Measurements from ENCODE around the gene CDC26. TPM values are rescaled to one million over a fixed set of nuclear protein-coding genes. Genes with fewer than 3 reads are reported as not detected.
"Not testable (repeated sequence)": the region's sequence is repeated elsewhere in the genome, so short reads cannot be mapped to it uniquely, and the experiment has no call there.

The CDC26 gene
- total RNA-seq, 2 donors from 2014 or later, result 47.0 to 47.9 TPM

- Mint-ChIP-seq H3K27ac (no peak overlapping the region), H3K27me3 (no peaks in the 10 kb centered on the region), H3K9me3 (no peaks in the 10 kb centered on the region), H3K36me3 (ENCODE audit: low read depth) (no peaks in the 10 kb centered on the region), H3K4me3 (no peak overlapping the region), H3K4me1 (peaks cover 7% of the 10 kb centered on the region)
- peak; percentile 57 for ATAC-seq (replicated peaks)
Measured at GRCh38 chr9:113238202-113238858, 37.0 kb downstream of the CDC26 start.

- H3K4me3 Mint-ChIP-seq, result no peak overlapping the region
- no peak overlapping the region for H3K27ac Mint-ChIP-seq
- no peaks in the 10 kb centered on the region for H3K36me3 Mint-ChIP-seq (ENCODE audit: low read depth)
- peaks cover 14% of the 10 kb centered on the region for H3K4me1 Mint-ChIP-seq
- ATAC-seq (replicated peaks), result no peak
- H3K27me3 Mint-ChIP-seq, result no peaks in the 10 kb centered on the region
- H3K9me3 Mint-ChIP-seq, result no peaks in the 10 kb centered on the region
Measured at GRCh38 chr9:113237026-113237425, 38.3 kb downstream of the CDC26 start.

GRCh38 chr9:113235701-113236255, 39.6 kb downstream of the CDC26 start:
- Mint-ChIP-seq H3K27ac (peak overlapping the region; percentile 47), H3K4me1 (peaks cover 14% of the 10 kb centered on the region)
- H3K36me3 Mint-ChIP-seq (ENCODE audit: low read depth); ATAC-seq (replicated peaks); H3K27me3 Mint-ChIP-seq; H3K4me3 Mint-ChIP-seq; H3K9me3 Mint-ChIP-seq: not testable (repeated sequence)

- ATAC-seq (replicated peaks), result no peak
- no peaks in the 10 kb centered on the region for H3K36me3 Mint-ChIP-seq (ENCODE audit: low read depth)
- H3K4me3 Mint-ChIP-seq, result no peak overlapping the region
- H3K27ac Mint-ChIP-seq, result no peak overlapping the region
- H3K4me1 Mint-ChIP-seq, result peaks cover 15% of the 10 kb centered on the region
- H3K27me3 Mint-ChIP-seq, result no peaks in the 10 kb centered on the region
- no peaks in the 10 kb centered on the region for H3K9me3 Mint-ChIP-seq
Measured at GRCh38 chr9:113231701-113232100, 43.7 kb downstream of the CDC26 start.

- Mint-ChIP-seq H3K4me1 (peaks cover 12% of the 10 kb centered on the region), H3K27ac (no peak overlapping the region), H3K4me3 (no peak overlapping the region), H3K36me3 (ENCODE audit: low read depth) (peaks cover 9% of the 10 kb centered on the region), H3K9me3 (no peaks in the 10 kb centered on the region), H3K27me3 (no peaks in the 10 kb centered on the region)
- no peak for ATAC-seq (replicated peaks)
Measured at GRCh38 chr9:113228130-113228665, 47.2 kb downstream of the CDC26 start.

- Mint-ChIP-seq H3K27me3 (no peaks in the 10 kb centered on the region), H3K36me3 (ENCODE audit: low read depth) (peaks cover 9% of the 10 kb centered on the region), H3K9me3 (no peaks in the 10 kb centered on the region), H3K4me3 (no peak overlapping the region), H3K27ac (no peak overlapping the region), H3K4me1 (peaks cover 7% of the 10 kb centered on the region)
- no peak for ATAC-seq (replicated peaks)
Measured at GRCh38 chr9:113227436-113227835, 47.9 kb downstream of the CDC26 start.

GRCh38 chr9:113223963-113224362, 51.4 kb downstream of the CDC26 start:
- no peak for ATAC-seq (replicated peaks)
- Mint-ChIP-seq H3K4me1 (peaks cover 21% of the 10 kb centered on the region), H3K27me3 (no peaks in the 10 kb centered on the region), H3K27ac (no peak overlapping the region), H3K4me3 (no peak overlapping the region), H3K36me3 (ENCODE audit: low read depth) (peaks cover 30% of the 10 kb centered on the region), H3K9me3 (no peaks in the 10 kb centered on the region)

GRCh38 chr9:113222482-113222841, 52.9 kb downstream of the CDC26 start:
- peaks cover 19% of the 10 kb centered on the region for H3K4me1 Mint-ChIP-seq
- H3K9me3 Mint-ChIP-seq, result no peaks in the 10 kb centered on the region
- peak overlapping the region; percentile 99 for H3K4me3 Mint-ChIP-seq
- peak overlapping the region; percentile 98 for H3K27ac Mint-ChIP-seq
- ATAC-seq (replicated peaks), result no peak
- H3K27me3 Mint-ChIP-seq, result no peaks in the 10 kb centered on the region
- peaks cover 33% of the 10 kb centered on the region for H3K36me3 Mint-ChIP-seq (ENCODE audit: low read depth)

GRCh38 chr9:113221800-113222481, 53.4 kb downstream of the CDC26 start:
- Mint-ChIP-seq H3K27ac (peak overlapping the region; percentile 98), H3K4me1 (peaks cover 19% of the 10 kb centered on the region), H3K4me3 (peak overlapping the region; percentile 99), H3K27me3 (no peaks in the 10 kb centered on the region), H3K9me3 (no peaks in the 10 kb centered on the region), H3K36me3 (ENCODE audit: low read depth) (peaks cover 33% of the 10 kb centered on the region)
- ATAC-seq (replicated peaks), result no peak

- Mint-ChIP-seq H3K4me1 (peaks cover 19% of the 10 kb centered on the region), H3K27me3 (no peaks in the 10 kb centered on the region), H3K36me3 (ENCODE audit: low read depth) (peaks cover 33% of the 10 kb centered on the region), H3K9me3 (no peaks in the 10 kb centered on the region), H3K4me3 (peak within 1 kb of the TSS; percentile 99), H3K27ac (peak within 1 kb of the TSS; percentile 98)
- ATAC-seq (replicated peaks), result peak; percentile 94
Measured at GRCh38 chr9:113221003-113221799, 54.2 kb downstream of the CDC26 start, which contains the start of the genes FKBP15 and SLC31A1. Gene FKBP15 (minus strand): TSS chr9:113221277. CDS start chr9:113221243, 34 bp downstream. Gene SLC31A1 (plus strand): TSS chr9:113221544. CDS start chr9:113256149, 34,605 bp downstream.

- Mint-ChIP-seq H3K9me3 (no peaks in the 10 kb centered on the region), H3K4me1 (peaks cover 19% of the 10 kb centered on the region), H3K27me3 (no peaks in the 10 kb centered on the region), H3K27ac (peak overlapping the region; percentile 98), H3K4me3 (peak overlapping the region; percentile 99), H3K36me3 (ENCODE audit: low read depth) (peaks cover 33% of the 10 kb centered on the region)
- peak; percentile 33 for ATAC-seq (replicated peaks)
Measured at GRCh38 chr9:113220467-113221002, 54.8 kb downstream of the CDC26 start.

GRCh38 chr9:113219969-113220368, 55.4 kb downstream of the CDC26 start:
- Mint-ChIP-seq H3K4me3 (peak overlapping the region; percentile 99), H3K27me3 (no peaks in the 10 kb centered on the region), H3K36me3 (ENCODE audit: low read depth) (peaks cover 38% of the 10 kb centered on the region), H3K9me3 (no peaks in the 10 kb centered on the region), H3K4me1 (peaks cover 22% of the 10 kb centered on the region), H3K27ac (peak overlapping the region; percentile 98)
- ATAC-seq (replicated peaks), result peak; percentile 67

- Mint-ChIP-seq H3K36me3 (ENCODE audit: low read depth) (peaks cover 38% of the 10 kb centered on the region), H3K27ac (peak overlapping the region; percentile 98), H3K9me3 (no peaks in the 10 kb centered on the region), H3K4me1 (peaks cover 28% of the 10 kb centered on the region), H3K4me3 (peak overlapping the region; percentile 99), H3K27me3 (no peaks in the 10 kb centered on the region)
- ATAC-seq (replicated peaks), result no peak
Measured at GRCh38 chr9:113219186-113219936, 56.0 kb downstream of the CDC26 start.

Data from activated T-helper 17 cell treated with anti-CD3 and anti-CD28 coated beads, Interleukin-2, amount 50 U/mL, for 72 hours (primary cell).